ENCODE measurements around the gene NOX3.
A peak's percentile ranks its signal among the peaks of the same experiment; 100 is the strongest.
"Not testable (repeated sequence)": the region's sequence is repeated elsewhere in the genome, so short reads cannot be mapped to it uniquely, and the experiment has no call there.

Gene NOX3, protein sequence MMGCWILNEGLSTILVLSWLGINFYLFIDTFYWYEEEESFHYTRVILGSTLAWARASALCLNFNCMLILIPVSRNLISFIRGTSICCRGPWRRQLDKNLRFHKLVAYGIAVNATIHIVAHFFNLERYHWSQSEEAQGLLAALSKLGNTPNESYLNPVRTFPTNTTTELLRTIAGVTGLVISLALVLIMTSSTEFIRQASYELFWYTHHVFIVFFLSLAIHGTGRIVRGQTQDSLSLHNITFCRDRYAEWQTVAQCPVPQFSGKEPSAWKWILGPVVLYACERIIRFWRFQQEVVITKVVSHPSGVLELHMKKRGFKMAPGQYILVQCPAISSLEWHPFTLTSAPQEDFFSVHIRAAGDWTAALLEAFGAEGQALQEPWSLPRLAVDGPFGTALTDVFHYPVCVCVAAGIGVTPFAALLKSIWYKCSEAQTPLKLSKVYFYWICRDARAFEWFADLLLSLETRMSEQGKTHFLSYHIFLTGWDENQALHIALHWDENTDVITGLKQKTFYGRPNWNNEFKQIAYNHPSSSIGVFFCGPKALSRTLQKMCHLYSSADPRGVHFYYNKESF

DNA sequence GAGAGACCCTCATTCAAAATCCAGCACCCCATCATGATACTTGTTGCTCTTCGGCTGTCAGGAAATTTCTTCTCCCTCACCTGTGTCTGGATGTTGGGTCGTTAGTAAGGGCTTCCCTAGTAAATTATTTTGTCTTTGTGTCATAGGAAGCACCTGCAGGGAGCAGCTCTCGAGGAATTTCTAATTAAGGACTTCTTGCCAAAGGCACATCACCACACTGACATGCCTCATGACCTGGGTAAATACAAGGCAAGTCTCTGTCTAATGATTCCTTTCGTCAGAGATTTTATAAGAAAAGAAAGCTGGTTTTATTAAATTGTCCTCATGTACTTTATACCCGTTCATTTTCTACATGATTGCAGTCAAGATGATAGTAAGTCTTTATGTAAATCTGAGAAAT is at the start of gene NOX3:
Gene NOX3, minus strand, starts transcription at position 74 of the 400 bp plus-strand sequence. Its CDS starts 39 bp downstream, at position 35.
- no peak for DNase-seq

GRCh38 chr6:155504848-155505607 is 49.4 kb upstream of the NOX3 start:
- no peak for DNase-seq

GRCh38 chr6:155502393-155502792 is 46.8 kb upstream of the NOX3 start:
- no peak for DNase-seq

GRCh38 chr6:155499574-155499973 is 43.9 kb upstream of the NOX3 start:
- no peak for DNase-seq

DNA sequence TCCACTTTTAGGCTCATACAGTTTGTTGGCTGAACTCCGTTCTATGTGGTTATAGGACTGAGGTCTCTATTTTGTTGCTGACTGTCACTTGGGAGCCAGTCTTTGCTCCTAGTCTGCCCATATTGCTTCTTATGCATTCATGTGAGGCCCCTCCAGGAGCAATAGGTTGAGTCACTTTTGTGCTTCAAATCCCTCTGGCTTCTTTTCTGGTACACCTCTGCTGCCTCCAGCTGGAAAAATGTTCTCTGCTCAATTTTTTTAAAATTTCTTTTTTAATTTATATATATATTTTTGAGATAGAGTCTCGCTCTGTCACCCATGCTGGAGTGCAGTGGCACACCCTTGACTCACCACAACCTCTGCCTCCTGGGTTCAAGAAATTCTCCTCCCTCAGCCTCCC is 42.7 kb upstream of the NOX3 start:
- DNase-seq, result no peak

DNA sequence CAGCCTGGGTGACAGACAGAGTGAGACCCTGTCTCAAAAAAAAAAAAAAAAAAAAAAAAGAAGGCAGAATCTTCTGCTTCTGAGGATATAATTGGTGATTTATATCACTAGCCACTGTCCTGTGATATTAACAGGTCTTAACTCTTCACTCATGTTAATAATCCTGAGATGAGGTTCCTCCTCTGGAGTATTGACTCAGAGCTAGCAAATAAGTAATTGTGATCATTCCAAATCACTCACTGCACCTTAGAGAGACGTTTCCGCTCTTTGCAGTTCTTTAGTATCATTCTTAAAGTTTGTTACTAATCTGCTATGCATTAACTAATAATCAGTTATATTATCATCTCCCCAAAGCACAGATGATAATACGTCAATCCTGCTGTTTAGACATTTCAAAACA is 41.6 kb upstream of the NOX3 start:
- no peak for DNase-seq

- DNase-seq, result no peak
These were observed 39.6 kb upstream of the NOX3 start for GRCh38 chr6:155495011-155495768.

GRCh38 chr6:155493694-155494143 is 38.1 kb upstream of the NOX3 start:
- peak; percentile 1 for DNase-seq

- DNase-seq, result no peak
These were observed 37.5 kb upstream of the NOX3 start for GRCh38 chr6:155493026-155493693.

- DNase-seq, result no peak
These were observed 36.6 kb upstream of the NOX3 start for GRCh38 chr6:155492061-155492735.

DNA sequence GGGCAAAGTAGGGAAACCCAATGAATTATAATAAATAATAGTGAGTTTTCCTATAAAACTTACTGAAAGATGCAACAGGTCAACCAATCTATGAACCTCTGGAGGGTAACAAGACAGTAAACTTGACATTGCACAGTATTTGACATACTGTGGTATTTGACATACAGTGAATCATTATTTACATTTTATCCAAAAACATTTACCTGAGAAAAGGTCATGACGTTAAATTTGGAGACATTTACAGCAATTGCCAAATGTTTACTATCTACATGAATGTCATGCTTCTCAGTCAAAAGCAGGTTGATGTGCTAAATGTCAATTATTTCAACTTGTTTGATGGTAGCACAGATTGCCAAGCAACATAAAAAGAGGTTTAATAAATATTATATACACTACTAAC is 35.8 kb upstream of the NOX3 start:
- no peak for DNase-seq

DNA sequence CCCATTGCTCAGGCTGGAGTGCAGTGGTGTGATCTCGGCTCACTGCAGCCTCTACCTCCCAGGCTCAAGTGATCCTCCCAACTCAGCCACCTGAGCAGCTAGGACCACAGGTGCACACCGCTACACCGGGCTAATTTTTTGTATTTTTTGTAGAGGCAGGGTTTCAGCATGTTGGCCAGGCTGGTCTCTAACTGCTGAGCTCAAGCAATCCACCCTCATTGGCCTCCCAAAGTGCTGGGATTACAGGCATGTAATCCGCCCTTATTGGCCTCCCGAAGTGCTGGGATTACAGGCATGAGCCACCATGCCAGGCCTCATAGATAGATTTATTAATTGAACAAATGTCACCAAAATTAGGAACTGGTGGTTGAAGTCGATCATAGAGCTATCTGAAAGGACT is 32.6 kb upstream of the NOX3 start:
- not testable (repeated sequence) for DNase-seq

- no peak for DNase-seq
These were observed 31.9 kb upstream of the NOX3 start for GRCh38 chr6:155487371-155488130.

GRCh38 chr6:155486721-155487294 is 31.2 kb upstream of the NOX3 start:
- DNase-seq, result no peak

- DNase-seq, result no peak
These were observed 30.1 kb upstream of the NOX3 start for GRCh38 chr6:155485756-155486155.

- no peak for DNase-seq
These were observed 28.2 kb upstream of the NOX3 start for GRCh38 chr6:155483858-155484257.

- DNase-seq, result no peak
These were observed 25.6 kb upstream of the NOX3 start for GRCh38 chr6:155481215-155481614.

DNA sequence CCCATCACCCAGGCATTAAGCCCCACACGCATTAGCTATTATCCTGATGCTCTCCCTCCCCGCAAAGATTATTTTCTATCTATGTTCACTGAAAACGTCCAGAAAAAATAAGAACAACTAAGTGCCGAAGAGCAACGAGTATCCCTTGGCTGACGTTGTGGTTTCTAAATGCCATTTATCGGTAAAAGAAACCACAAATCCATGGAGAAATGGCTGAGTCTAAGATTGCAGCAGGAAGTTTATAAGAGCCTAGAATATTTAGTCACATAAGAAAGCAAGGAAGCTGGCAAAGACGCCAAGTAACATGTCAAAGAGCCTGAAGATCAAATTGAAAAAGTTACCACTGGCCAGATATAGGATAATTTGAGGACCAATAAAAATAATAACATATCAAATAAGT is 18.1 kb upstream of the NOX3 start:
- DNase-seq, result no peak

GRCh38 chr6:155472886-155473285 is 17.2 kb upstream of the NOX3 start:
- no peak for DNase-seq

GRCh38 chr6:155470979-155471616 is 15.5 kb upstream of the NOX3 start:
- not testable (repeated sequence) for DNase-seq
